Lower leg skin (tissue), 4 donors: ENCODE data around the gene HAL. TPM values are rescaled to one million over a fixed set of nuclear protein-coding genes. Genes with fewer than 3 reads are reported as not detected.
"Not testable (repeated sequence)": the region's sequence is repeated elsewhere in the genome, so short reads cannot be mapped to it uniquely, and the experiment has no call there.

ENCODE experiments used
- DNase-seq, 2 donors: peaks; one replicate each; pipeline ENCODE4 v3.0.0-alpha.2; 2019; ENCODE audit warnings: low spot score in 2 of 2
- H3K4me3 ChIP-seq: fragments of 200-600 bp; sonication (generic); 2 replicates; pipeline ENCODE4 v1.5.1; 2017; ENCODE audit warnings: mild to moderate bottlenecking, low read depth; ENCODE audit not compliant: poor library complexity, severe bottlenecking
- CTCF ChIP-seq, 3 donors: fragments of 450-650 bp; IDR thresholded peaks; one replicate each; pipeline ENCODE4 v1.5.1; 2016; ENCODE audit warnings: antibody characterized with exemption in 3 of 3, mild to moderate bottlenecking in 3 of 3, moderate library complexity in 2 of 3
- POLR2A ChIP-seq, 2 donors: fragments of 450-650 bp; IDR thresholded peaks; one replicate each; pipeline ENCODE4 v1.6.1; 2016 to 2017; ENCODE audit warnings: antibody characterized with exemption in 2 of 2, mild to moderate bottlenecking in 1 of 2, moderate library complexity in 1 of 2
- WGBS, 2 donors: methylation state at CpG; one replicate each; pipeline ENCODE4 v1.1.5; 2018; 5-methylcytosine and 5-hydroxymethylcytosine counted together
- intact Hi-C: fragments of 100-400 bp; cut with DNase I; formaldehyde crosslinking; loops from one replicate; pipeline ENCODE4 v1.15.0; 2023; ENCODE audit warnings: low total_unique reads
- total RNA-seq, 4 donors: library from RNA; depleted of rRNA; stranded (reverse); fragments of >200 nt; gene quantifications; one replicate each; pipeline ENCODE4 v1.1.0, GENCODE V29; 2016

The HAL gene
- total RNA-seq, 4 donors from 2014 or later = 128 to 289 (median 164) TPM

DNA sequence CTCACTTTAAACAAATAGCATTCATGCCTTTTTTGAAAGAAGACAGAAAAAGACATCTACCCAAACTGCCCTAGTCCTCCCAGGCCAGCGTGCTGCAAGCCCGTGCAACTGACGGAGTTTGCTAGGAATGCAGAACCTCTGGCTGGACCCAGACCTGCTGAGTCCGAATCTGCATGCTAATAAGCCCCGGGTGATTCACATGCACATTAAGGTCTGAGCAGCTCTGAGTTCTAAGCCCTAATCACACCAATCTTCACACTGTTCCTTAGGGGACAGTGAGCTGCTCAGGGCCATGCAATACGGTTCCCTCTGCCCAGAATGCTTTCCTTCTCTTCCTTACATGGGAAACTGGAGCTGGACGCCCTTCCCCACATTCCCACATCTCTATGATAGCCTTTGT, 25.2 kb downstream of the HAL start:
- WGBS, 2 donors = 40 to 68% methylated on average over 7 of the region's 7 CpGs
- DNase-seq = no peak
- TF ChIP-seq POLR2A (IDR thresholded peaks at IDR 0.05) = no peak
- TF ChIP-seq CTCF (IDR thresholded peaks at IDR 0.05) = no peak
- H3K4me3 ChIP-seq = no peak overlapping the region
- intact Hi-C loops = no loop called here

- intact Hi-C loops, DNase-seq, H3K4me3 ChIP-seq: not testable (repeated sequence)
- WGBS, 2 donors = 95 to 100% methylated on average over 4 to 11 of the region's 28 CpGs
Observed at GRCh38 chr12:95969116-95969515, 27.0 kb downstream of the HAL start.

DNA sequence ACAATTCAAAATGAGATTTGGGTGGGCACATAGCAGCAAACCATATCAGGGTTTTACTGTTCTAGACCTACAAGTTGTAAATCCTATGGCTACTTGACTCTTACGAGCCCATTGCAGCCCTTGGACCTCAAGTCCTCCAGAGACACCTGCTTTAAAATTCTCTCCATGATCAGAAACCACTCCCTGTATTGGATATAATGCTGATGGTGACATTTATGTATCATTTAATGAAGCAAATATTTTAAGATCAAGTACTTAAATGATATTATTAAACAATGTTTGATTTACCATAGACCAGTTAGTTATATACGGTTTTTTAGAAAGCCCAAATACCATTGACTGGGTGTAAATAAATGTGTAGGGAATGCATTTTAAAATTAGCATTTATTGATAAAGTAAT, 28.8 kb downstream of the HAL start:
- intact Hi-C loops = no loop called here
- no peak for DNase-seq
- WGBS, 2 donors = 96 to 97% methylated on average over 2 of the region's 2 CpGs
- no peak for TF ChIP-seq CTCF (IDR thresholded peaks at IDR 0.05)
- no peak for TF ChIP-seq POLR2A (IDR thresholded peaks at IDR 0.05)
- H3K4me3 ChIP-seq = no peak overlapping the region

GRCh38 chr12:95966287-95966870, 29.8 kb downstream of the HAL start:
- no peak overlapping the region for H3K4me3 ChIP-seq
- WGBS, 2 donors = 67 to 78% methylated on average over 7 of the region's 7 CpGs
- no peak for TF ChIP-seq POLR2A (IDR thresholded peaks at IDR 0.05)
- TF ChIP-seq CTCF (IDR thresholded peaks at IDR 0.05) = no peak
- no peak for DNase-seq
- intact Hi-C loops = no loop called here

DNA sequence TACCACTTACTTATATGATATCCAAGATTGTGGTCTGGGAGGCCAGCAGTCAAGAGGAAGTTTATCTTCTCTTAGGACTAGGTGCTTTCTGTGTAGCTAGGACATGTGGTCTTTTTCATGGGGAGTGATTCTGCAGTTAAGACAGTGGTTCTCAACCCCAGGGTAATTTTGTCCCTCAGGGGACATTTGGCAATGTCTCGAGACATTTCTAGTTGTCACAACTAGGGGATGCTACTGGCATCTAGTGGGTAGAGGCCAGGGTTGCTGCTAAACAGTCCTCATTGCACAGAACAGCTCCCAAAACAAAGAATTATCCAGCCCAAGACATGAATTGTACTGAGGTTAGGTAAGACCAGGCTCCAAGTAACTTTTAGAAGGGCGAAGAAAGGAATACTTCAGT, 33.0 kb downstream of the HAL start:
- H3K4me3 ChIP-seq = no peak overlapping the region
- DNase-seq = no peak
- intact Hi-C loops = no loop called here
- WGBS, 2 donors = 69 to 83% methylated on average over 2 of the region's 2 CpGs
- TF ChIP-seq CTCF (IDR thresholded peaks at IDR 0.05) (no peak), POLR2A (IDR thresholded peaks at IDR 0.05) (no peak)

DNA sequence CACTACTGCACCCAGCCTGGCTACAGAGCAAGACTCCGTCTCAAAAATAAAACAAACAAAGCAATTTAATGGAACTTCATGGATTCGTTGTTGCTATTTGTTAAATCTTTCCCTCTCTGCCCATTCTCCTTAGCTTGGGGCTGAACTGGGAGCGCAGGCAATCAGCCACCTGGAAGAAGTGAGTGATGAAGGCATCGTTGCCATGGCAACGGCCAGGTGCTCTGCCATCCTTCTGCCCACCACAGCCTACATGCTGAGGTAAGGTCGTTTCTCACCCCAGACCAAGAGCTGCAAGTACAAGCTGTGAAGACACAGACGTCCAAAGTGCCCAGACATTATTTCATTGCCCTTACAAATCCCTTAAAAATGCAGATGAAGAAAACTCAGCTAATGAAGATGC, 33.9 kb downstream of the HAL start:
- H3K4me3 ChIP-seq = no peak overlapping the region
- no peak for TF ChIP-seq POLR2A (IDR thresholded peaks at IDR 0.05)
- intact Hi-C loops = no loop called here
- no peak for DNase-seq
- 72 to 73% methylated on average over 7 of the region's 7 CpGs for WGBS, 2 donors

DNA sequence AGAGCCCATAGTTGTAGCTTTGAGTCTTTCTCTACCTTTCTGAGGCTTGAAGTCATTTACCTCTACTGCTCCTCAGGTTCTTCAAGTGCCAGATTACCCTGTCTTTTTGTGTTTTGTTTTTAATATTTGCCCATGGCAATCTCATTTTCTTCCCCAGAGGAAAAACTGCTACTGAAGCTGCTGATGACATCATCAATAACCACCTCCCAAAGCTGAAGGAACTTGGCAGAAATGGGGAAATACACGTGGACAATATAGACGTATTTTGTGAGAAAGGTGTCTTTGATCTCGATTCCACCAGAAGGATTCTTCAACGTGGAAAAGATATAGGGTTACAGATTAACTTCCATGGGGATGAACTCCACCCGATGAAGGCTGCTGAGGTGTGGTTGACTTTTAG, 35.9 kb downstream of the HAL start:
- no peak for DNase-seq
- intact Hi-C loops = no loop called here
- 51 to 52% methylated on average over 5 of the region's 5 CpGs for WGBS, 2 donors
- no peak for TF ChIP-seq CTCF (IDR thresholded peaks at IDR 0.05)
- no peak overlapping the region for H3K4me3 ChIP-seq
